NCI-H1092 treated with DMSO at 0.1 percent for 48 hours (cell line): ENCODE data around the gene TCF4.
A peak's percentile ranks its signal among the peaks of the same experiment; 100 is the strongest.

Experiments
- DNase-seq: peaks from one replicate; lab custom pipeline; 2025; lab: John Stamatoyannopoulos, UW

TCF4 gene

DNA sequence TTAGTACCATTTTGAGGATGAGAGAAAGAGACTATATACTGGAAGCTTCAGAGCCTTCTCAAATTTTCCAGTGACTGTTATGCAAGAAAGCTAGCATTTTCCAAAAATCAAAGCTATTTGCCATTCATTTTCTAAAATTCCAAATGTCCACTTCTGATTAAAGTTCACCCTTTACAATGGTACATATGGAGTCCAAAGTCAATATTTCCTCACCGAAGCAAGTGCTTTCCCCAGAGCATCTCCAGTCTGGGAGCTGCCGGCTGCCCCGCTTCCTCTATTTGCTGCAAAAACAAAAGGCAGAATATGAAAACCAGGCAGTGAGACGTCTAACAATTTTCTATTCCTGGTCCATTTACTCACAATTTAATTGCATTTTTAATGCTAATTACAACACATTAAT is 326.7 kb downstream of the TCF4 start:
- no peak for DNase-seq

DNA sequence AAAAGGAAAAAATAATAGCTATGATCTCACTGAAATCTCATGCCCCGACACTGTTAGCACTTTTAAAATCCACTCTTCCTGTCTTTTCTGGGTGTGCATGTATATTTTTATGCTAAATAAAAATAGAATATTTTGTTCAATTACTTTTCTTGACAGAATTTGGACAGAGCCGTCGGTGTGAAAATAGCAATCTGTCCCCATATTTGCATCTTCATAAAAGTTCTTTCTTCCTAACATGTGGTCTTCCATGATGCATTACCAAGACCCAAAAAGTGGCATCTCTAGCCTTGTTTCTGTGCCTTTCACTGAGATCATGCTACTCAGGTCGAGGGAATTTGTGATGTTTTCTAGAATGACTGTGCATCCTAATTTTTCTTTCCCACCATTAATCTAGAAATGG is 329.9 kb downstream of the TCF4 start:
- DNase-seq = no peak

DNA sequence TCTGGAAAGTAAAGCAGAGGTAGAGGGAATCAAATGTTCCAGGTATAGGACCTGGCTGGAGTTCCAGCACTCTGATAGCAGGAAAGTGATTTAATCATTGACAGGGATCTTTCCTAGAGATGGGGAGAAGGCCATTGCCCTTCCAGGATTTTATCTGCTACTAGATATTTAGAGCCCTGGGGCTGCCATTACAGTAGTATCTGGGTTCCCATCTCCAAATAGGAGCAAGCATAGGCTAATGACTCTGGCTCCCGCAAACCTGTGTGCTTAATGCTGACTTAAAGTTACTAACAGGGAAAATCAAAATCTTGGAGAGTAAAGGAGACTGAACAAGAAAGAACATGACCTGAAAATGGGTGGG is 331.1 kb downstream of the TCF4 start:
- DNase-seq = no peak

DNA sequence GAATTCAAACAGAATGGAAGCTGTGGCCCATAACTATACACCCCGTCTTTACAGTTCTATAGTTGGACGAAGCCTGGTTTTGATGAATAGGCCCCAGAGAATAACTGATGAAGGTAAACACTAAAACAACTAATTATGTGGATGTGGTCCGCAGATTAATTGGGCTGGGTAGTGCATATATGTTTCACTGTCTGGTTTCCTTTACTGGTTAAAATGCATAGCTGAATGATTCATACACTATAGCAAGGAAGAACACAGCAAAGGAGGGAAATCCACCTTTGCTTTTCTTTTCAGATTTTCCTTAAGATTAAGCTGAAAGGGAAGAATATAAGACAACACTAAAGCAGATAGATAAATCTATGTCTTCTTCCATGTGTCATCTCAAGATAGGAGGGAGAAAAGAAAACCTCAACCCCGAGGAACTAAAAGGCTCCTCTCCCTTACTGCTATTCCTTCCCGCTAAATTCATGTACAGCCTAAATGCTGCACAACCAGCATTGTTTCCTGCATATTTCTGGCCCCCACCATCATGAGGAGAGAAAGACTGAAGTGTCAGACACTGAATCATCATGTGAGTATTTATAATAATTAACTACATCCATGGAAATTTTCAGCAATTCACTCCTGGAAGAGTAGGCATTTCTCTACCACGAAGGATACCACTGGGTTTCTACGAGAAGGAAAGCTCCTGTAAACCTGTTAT is 331.6 kb downstream of the TCF4 start:
- DNase-seq = no peak

DNA sequence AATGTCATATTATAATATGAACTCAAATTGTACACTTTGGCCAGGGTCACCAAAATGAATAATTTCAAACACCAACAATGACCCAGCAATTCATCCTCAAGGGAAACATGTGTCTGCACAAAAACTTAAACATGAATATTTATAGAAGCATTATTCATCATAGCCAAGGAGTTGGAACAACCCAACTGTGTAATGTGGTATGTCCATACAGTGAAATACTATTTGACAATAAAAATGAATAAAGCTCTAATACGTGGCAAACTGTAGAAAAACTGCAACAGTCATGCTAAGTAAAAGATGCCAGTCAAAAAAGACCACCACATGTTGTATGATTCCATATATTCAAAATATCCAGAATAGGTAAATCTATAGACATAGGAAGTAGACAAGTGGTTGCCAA is 334.2 kb downstream of the TCF4 start:
- DNase-seq = no peak

DNA sequence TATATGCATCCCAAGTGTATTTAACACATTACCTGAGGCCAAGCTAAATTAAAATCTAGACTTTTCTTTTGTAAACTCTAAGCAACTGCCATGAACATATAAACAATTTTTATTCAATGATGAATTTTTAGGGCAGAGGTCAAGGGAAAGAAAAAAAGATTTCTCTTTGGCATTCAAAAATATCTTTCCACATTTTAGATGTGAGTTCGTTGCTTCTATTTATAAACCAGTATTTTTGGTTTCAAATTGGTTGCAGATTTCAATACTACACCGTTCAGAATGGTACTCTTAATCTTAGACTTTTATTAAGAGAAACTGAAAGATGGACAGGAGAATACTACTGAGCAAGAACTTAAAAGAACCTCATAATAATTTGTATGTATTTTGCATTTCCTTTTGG is 335.1 kb downstream of the TCF4 start:
- DNase-seq = no peak

DNA sequence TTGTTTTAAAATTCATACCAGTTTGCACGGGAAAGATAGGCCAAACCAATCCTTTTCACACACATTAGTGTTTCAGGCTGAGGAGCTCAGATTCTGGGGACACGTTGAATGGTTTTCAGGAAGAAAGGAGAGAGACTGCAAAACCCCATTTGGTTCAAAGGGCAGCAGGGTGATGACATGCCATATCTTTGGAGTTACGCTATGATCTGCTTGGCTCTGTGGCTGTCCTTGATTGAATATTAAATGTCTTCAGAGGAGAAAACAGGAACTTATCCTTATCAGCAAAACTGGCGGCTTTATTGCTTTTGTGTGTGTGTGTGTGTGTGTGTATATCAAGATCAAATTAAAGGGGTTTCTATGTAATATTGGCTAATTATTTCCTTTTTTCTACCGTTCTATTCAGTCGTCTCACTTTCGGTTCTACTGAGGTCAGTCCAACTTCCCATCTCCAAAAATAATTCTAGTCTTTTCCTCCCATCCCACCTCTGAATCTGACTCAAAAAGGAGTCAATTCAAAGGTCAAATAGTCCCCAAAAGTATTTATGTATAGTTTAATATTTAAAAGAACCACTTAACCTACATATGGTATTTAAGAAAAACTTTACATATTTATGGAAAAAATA is 335.8 kb downstream of the TCF4 start:
- DNase-seq = no peak

DNA sequence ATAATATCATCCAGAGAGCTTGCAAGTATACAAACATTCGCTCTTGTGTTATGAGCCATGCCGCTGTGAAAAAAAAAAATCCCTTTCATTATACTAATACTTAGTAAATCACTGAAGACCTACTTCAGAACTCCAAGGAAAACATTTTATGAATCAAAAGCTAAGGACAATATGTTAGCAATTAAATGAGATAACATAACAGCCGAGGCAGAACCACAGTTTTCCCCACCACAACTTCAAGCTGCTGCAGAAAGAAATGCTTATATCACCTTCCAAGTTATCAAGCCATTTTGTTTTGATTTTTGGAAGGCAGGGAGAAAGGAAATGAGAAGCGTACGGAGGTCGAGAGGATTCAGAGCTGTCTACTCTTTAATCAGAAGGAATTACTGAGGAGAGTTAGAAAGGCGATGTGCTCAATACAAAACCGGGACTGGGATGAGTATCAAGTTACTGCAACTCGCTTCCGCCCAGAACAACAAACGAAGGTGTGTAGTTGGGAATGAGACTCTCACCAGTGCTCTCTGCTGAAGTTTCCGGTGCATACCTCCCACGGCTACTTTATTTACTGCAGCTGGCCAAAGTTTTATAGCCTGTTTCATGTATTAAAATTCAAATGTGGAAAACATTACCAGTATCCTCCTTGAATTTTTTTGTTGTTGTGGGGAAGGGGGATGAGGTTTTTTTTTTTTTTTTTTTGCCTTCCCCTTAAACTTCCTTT is 336.6 kb downstream of the TCF4 start:
- DNase-seq = no peak

DNA sequence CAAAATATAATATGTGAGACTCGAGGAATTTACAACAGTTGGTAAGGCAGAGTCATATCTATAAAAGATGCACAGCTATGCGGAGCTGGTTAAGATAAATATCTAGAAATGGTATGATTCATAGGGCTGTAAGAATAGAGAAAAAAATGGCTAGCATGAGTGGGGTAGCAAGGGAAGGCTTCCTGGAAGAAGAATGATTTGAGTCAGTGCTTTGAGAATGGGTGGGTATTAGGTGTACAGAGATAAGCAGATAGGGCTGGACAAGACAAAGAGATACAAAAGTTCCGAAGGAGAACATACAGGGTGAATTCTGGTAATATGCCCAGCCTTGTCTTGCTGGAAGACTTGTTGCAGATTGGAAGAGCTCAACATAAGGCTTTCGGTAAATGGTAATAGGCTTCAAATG is 337.2 kb downstream of the TCF4 start:
- DNase-seq = no peak

DNA sequence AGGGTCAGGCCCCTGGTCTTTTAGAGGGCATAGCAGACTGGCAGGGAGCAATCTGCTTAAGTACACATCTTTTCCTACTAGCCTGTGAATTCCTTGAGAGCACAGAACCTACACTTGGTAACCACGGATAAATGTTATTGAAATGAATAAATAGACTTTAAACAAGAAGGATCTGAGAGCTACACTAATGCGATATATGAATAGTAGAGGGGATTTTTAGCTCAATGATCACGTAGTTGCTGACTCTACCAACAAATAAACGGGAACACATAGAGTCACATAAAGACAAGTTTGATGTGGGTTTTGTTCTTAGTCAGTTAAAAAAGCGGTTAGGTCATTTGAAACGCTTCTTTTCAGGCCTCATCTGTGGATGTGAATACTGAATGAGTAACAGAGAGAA is 338.4 kb downstream of the TCF4 start:
- DNase-seq = no peak

DNA sequence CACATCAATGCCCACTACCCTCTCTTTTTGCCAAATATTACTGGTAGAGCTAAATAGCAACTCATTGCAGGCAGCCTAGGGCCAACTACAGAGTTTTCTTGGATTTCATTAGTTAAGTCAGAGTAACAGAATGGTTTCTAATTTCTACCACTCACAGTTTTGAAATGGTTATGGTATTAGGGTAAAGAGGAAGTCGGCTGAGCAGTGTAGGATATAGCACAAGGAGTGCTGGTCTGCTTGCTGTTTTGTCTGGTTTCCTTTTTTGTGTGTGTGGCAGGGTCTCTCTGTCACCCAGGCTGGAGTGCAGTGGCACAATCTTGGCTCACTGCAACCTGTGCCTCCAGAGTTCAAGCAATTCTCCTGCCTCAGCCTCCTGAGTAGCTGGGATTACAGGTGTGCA is 339.5 kb downstream of the TCF4 start:
- no peak for DNase-seq

DNA sequence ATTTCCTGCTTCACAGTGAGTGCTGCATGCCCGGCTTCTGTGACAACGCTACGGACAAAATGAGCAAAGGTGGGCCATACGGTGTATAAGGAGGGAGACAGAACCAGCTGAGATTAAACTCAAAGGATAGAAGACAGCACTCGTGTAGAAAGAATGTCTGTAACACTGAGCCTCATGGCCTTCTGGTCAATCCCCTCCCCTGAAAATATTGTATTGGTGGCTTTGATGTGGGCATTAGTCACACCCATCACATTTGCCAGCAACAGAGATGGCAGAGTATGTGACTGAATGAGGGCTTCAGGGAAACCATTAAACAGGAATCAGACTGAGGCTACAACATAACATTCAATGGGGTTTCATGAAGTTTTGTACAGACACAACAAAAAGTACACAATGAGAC is 341.0 kb downstream of the TCF4 start:
- no peak for DNase-seq

DNA sequence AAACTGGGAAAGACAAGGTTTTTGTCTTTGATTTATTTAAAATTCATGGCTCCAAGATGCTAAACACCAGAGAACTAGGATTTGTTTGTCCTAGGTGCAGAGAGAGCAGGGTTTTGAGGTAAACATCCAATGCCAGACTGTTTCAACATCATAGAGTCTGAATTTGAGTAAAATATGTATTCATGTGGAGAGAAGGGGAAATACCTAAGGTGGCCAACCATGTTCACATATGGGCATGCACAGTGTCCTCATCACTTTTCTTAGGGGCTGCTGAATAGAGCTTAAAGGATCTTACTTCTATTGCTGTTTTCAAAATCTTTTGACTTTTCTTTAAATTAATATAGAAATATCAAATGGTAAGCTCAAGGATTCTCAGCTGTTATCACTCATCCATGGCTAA is 341.7 kb downstream of the TCF4 start:
- DNase-seq = no peak

DNA sequence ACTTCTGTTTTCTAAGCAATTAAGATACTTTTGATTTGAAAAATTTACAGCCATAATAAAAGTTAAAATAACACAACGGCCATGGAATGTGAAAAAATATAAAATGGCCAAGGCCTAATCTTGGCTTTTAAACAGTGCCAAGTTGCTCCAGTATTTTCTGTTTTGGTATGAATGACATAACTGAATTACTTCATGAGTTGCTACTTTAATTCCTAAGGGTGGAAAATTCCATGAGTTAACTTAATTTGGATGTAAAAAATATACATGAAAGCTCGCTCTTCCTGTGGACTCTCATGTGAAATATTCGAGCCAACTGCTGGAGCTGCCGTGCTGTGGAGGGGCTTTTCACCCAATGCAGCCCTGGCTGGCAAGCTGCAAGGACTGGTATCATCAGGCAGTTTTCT is 342.8 kb downstream of the TCF4 start:
- DNase-seq = no peak

DNA sequence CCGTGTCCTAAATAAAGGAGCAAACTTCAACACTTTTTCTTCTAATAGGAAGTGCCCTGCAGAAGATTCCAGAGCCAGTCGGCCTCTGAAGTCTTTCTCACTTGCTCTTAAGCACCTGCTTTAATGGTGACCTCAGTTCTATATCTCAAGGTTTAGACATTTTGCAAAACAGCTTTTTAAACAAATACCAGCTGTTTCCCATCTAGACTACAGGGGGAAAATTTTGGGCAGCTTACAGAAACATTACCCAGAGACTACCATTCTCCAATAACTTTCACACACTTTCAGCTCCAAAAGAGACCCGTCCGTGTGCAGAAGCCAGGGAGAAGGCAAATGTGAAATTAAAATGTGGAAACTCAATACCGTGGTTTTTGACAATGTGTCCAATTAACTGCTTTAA is 343.4 kb downstream of the TCF4 start:
- no peak for DNase-seq

DNA sequence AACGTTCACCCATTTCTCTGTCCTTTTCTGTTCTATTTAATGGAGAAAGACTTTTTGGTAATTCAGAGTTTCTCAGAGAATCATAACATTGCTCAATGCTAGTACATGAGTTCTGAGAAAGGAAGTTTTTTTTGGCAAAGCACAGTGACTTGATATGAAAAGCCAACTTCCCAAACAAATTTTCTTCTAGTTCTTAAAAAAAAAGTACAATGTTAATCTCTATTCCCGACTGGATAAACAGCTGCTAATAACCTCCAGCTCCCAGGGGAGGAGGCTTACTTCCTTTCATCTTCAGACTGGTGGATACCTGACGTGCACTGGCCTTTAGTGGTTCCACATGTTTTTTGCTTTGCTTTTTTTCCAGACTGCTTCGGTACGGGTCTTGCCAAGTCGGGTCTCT is 344.1 kb downstream of the TCF4 start:
- DNase-seq = no peak

DNA sequence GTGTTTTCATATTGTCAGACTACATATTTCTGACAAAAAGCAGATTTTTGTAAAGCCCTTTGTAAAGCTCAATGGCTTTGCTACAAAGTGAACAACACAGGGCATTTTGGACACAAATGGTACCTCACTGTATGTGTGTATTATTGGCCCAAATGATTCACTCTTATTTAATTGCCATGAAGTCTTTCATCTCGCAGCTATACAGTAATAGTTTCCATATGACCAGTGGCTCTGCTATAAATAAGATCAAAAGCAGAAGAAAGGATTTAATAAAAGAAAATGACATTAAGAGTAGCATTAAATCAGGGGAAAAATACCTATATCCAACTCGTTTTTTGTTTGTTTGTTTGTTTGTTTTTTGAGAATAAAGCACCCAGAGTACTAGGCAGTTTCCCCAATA is 344.7 kb downstream of the TCF4 start:
- DNase-seq = no peak

DNA sequence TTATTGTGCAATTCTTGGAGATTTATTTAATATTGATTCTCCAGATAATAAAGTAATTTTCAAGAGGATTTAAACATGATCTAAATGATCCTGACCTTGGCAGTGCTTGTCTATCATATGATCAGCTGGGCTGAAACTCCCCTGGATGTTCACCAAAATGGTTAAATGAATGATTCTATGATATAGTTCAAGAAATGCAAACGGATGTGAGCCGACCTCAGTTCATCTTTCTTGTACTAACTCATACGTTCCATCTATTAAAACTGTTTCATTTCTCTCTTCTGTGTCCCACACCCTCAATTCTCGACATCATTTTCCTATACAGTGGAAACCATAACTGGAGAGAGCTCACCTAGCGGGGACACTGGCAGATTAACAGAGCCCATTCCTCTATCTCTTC is 347.0 kb downstream of the TCF4 start:
- no peak for DNase-seq

DNA sequence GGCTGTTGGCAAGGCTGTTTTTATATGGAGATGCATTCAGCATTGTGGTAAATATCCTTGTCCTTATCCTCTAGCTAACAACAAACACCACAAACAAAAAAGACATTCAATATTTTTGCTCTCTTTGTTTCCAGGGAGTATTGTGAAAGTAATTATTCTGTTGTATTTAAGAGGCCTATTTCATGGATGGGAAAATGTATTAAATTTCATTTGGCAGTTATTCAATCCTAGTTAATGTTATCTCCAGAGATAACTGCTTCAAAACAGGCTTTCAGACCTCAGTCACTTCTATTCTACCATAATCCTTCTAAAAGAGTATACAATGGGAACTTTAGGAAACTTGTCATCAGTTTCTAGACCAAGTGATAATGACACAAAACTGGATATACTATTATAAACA is 348.3 kb downstream of the TCF4 start:
- DNase-seq = peak; percentile 54

DNA sequence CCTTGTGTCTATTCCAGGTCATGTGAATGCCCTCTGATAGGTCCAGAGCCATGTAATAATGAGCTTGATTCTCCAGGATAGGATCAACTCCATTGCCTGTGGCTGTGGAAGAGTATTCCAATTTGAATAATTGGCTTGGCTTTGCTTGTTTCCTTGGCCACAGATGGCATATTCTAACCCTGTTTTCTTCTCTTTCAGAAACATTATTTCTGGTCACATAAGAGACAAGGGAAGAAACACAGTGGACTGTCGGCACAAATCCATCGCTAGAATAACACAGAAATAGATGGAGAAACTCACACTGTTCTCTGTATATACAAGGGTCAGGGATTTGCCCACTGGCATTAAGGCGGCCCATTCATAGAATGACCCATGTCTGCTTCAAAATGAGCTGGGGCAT is 350.3 kb downstream of the TCF4 start:
- no peak for DNase-seq

DNA sequence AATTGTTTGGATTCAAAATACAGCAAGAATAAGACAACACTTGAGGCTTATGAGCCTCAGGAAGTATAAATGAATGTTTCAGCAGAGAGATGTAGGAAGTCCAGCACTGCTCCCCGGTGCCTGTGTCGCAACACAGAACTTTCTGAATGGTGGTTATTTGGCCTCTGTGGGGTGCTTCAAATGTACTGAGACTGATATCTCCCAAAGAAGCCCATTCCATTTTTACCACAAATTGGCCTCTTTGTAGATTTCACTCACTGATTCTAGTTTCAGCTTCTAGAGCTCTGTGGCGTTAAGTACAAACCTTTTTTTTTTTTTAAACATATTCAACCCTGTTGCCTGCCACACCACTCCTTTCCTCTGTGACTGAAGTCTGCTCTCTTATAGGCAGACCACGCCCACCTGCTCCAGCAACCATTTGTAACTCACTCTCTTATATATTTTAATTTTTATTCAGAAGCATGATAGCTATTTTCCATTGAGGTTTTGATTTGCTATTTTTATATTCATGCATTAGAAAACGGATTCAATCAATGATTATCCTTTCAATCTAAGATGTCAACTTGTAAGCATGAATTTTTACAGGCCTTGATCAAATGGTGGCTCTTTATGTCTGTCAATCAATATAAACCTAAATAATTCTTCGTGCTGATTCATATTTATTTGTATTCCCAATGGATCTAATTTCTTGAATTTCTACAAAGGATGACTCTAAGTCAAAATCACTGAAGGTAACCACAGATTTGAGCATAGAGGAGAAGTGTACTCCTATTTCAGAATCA is 351.7 kb downstream of the TCF4 start:
- DNase-seq = no peak

DNA sequence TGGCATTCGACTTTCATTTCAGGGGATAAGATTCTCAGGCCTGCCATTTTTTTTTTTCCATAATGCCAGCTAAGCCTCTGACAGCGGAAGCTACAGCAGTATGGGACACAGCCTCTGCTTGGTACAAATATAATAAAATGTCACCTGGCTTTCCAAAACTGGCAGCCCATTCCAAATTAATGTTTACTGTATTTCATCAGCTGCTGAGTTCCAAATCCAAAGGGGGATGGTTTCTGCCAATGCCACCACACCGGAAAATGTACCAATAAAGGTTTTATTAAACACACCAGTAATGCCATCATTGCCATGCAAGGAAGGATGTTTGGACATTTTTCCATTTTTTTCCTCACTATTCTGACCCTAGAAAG is 352.9 kb downstream of the TCF4 start:
- no peak for DNase-seq
